IPS-NIHi11 (cell line): ENCODE results near the gene KRT3.
"Not testable (repeated sequence)": the region's sequence is repeated elsewhere in the genome, so short reads cannot be mapped to it uniquely, and the experiment has no call there.

Experiments used
- DNase-seq: peaks from one replicate; pipeline ENCODE4 v3.0.0; 2012; ENCODE audit warnings: mixed read lengths, low spot score

The KRT3 gene

GRCh38 chr12:52781399-52782082, 14.4 kb downstream of the KRT3 start:
- no peak for DNase-seq

- DNase-seq: no peak
Measured at GRCh38 chr12:52779914-52780313, 16.0 kb downstream of the KRT3 start.

- DNase-seq: no peak
Measured at GRCh38 chr12:52778833-52779232, 17.1 kb downstream of the KRT3 start.

- no peak for DNase-seq
Measured at GRCh38 chr12:52777566-52777965, 18.4 kb downstream of the KRT3 start.

- DNase-seq: no peak
Measured at GRCh38 chr12:52776913-52777395, 19.0 kb downstream of the KRT3 start, which contains the start of gene KRT76. Gene KRT76 (minus strand): TSS chr12:52777345. CDS start chr12:52777291, 54 bp downstream.

GRCh38 chr12:52776435-52776834, 19.5 kb downstream of the KRT3 start:
- DNase-seq: no peak

GRCh38 chr12:52774629-52775250, 21.2 kb downstream of the KRT3 start:
- DNase-seq: peak; percentile 58

- no peak for DNase-seq
Measured at GRCh38 chr12:52772772-52773171, 23.1 kb downstream of the KRT3 start.

- DNase-seq: no peak
Measured at GRCh38 chr12:52772188-52772587, 23.7 kb downstream of the KRT3 start.

- DNase-seq: no peak
Measured at GRCh38 chr12:52771505-52771904, 24.4 kb downstream of the KRT3 start.

- DNase-seq: no peak
Measured at GRCh38 chr12:52771088-52771487, 24.8 kb downstream of the KRT3 start.

- DNase-seq: no peak
Measured at GRCh38 chr12:52769946-52770345, 26.0 kb downstream of the KRT3 start.

- DNase-seq: no peak
Measured at GRCh38 chr12:52769354-52769753, 26.6 kb downstream of the KRT3 start.

- no peak for DNase-seq
Measured at GRCh38 chr12:52768479-52769200, 27.3 kb downstream of the KRT3 start.

- no peak for DNase-seq
Measured at GRCh38 chr12:52767427-52767826, 28.5 kb downstream of the KRT3 start.

GRCh38 chr12:52767020-52767379, 28.9 kb downstream of the KRT3 start:
- no peak for DNase-seq

- DNase-seq: no peak
Measured at GRCh38 chr12:52766351-52767019, 29.4 kb downstream of the KRT3 start.

GRCh38 chr12:52765702-52766101, 30.2 kb downstream of the KRT3 start:
- DNase-seq: no peak

- DNase-seq: no peak
Measured at GRCh38 chr12:52763991-52764390, 31.9 kb downstream of the KRT3 start.

GRCh38 chr12:52763036-52763659, 32.8 kb downstream of the KRT3 start:
- DNase-seq: no peak

GRCh38 chr12:52761802-52762201, 34.1 kb downstream of the KRT3 start:
- DNase-seq: no peak

- DNase-seq: not testable (repeated sequence)
Measured at GRCh38 chr12:52761218-52761617, 34.7 kb downstream of the KRT3 start.
